GM10847 (cell line): ENCODE data around the gene PRRC2B.
A peak's percentile ranks its signal among the peaks of the same experiment; 100 is the strongest.

Experiments
- POLR2A ChIP-seq: IDR thresholded peaks from 2 replicates; pipeline ENCODE4 v1.6.1; 2011; ENCODE audit not compliant: insufficient read length; ENCODE audit errors: extremely low read depth

PRRC2B gene

GRCh38 chr9:131523451-131524435 is 129.9 kb downstream of the PRRC2B start:
- TF ChIP-seq POLR2A = no peak

GRCh38 chr9:131524665-131525315 is 130.9 kb downstream of the PRRC2B start:
- TF ChIP-seq POLR2A = no peak

GRCh38 chr9:131525643-131526565 is 132.0 kb downstream of the PRRC2B start:
- no peak for TF ChIP-seq POLR2A

DNA sequence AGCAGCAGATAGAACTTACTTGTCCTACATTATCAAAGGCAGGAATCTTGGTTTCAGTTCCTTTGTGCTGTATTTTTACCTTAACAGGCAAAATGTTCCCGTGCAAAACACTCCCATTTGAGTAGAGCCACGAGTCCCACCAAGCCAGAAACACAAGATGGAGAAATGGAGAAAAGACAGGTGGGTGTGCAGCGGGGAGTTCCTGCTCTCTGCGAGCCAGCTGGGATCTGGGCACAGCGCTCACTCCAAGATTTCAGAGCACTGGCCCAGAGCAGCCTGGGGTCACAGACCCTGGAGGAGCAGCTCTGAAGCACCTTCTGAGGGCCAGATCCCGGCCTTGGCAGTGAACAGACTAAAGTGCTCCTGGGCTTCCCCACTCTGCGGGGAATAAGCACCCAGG is 134.3 kb downstream of the PRRC2B start:
- TF ChIP-seq POLR2A = no peak

DNA sequence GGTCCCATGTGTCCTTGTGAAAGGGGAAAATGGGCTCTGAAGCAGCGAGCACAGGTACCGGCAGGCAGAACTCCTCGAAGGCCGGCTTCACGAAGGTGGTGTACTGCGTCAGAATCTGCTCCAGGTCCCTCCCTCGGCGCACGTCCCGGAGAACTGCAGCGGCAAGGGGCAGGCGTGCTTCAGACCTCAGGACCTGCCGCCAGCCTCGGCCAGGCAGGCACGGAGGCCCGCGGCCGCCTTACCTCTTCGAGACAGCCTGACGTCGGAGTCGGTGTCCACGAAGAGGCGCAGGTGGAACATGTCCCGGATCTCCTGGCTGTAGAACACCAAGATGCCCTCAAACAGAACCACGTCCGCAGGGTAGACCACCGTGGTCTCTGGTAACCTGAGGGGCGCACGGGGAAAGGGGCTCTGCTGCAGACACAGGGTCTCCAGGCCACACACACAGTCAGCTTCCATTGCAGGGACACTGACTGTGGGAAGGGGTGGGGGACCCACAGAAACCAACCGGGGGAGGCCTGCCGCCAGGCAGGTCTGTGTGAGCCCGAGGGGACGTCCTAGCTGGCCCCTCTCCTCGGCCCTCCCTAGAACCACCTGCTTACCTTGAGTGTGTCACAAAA is 135.1 kb downstream of the PRRC2B start:
- no peak for TF ChIP-seq POLR2A

DNA sequence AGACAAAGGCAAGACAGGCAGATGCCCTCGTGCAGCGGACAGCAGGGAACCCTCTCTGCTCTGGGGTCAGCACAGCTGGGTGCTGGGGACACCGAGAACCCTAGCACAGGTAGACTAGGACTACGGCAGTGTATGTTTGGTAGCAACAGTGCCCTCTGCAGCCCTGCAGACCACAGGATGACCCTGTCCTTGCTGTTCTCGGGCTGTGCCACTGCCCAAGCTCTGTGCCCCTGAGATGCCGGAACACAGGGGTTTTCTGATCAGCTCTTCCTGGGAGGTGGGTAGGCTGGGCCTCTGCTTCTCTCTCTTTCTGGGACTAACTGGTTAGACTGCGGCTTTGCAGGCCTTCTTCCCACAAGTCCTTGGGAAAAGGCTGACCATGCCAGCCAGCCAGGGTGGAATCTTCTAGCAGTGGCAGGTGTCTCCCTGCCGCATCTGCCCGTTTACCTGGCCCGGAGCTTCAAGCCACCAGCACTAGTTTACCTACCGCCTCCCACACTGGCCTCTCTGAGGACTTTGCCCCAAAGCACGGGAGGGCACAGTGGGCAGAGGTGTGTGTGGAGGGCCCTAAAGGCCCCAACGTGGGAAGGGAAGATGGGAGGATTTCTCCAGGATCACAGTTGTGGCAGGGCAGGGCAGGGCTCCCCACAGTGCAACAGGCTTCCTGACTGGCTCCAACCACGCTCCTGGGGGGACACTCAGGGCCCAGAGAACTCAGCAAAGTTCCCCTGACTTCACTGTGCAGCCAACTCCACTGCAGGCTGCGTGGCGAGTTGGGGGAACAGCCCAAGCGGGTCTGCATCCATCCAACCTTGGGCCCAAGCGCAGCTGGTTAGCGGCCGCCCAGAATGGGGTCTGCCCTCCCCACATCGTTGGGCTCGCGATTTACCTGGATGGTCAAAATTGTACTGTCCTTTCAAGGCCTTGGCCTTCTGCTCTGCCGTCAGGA is 136.0 kb downstream of the PRRC2B start:
- no peak for TF ChIP-seq POLR2A

DNA sequence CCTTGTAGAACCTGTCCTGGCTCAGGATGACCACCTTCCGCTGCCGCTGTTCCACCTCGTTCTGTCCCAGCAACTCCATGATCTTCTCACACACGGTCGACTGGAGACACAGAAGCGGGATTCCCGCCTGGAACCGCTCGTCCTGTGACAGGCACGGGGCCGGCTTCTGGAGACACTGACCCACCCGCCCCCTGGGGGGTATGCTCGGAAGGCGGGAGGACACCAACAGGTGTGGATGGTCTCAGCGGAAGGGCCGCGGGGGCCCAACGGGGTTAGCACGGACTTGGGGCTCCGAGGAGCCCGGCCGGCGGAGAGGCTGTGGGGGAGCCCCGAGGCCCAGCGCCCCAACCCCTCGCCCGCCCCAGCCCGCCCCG is 136.6 kb downstream of the PRRC2B start:
- no peak for TF ChIP-seq POLR2A

DNA sequence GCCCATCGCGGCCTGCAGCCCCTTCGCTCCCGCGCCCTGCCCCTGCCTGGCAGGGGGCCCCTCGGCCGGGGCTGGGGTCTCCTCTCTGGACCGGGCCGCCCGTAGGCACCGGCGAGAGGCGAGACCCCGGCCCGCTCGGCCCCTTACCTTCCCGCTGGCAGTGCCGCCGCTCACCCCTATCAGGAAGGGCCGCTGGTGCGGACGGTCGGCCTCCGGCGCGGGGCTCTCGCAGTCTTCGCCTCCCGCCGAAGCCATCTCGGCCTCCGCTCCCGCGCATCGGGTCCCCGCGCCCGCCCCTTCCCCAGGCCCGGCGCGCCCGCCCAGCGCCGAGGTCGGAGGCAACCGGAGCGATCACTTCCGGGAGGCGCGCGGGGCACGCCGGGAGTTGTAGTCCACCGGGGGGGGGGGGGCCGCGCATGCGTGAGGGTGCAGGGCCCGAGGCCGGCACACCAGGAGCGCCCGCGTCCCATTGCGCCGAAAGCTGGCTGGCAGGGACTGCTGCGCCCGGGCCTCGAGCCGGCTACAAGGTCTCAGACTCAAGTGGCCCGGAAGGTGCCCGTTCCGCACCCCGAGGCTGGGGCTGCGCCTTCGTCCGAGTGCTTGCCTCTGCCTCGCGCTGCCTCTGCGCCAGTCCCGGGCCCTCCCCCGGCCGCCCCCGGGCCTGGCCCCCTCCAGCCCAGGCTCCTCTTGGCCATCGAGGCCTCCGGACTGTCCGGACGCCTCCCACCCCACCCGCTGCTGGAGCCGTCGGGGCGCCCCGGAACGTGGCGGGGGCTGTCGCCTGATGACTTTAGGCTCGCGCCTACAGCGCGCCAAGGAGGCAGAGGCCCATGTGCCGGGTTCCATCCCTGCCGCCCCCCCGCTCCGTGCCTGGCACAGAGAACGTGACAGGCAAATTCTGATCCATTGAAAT is 137.3 kb downstream of the PRRC2B start, which contains the start of gene UCK1:
Gene UCK1 (minus strand): TSS at position 344 of the 913 bp plus-strand sequence. CDS start 89 bp downstream, at position 255.
- peak; percentile 47 for TF ChIP-seq POLR2A

DNA sequence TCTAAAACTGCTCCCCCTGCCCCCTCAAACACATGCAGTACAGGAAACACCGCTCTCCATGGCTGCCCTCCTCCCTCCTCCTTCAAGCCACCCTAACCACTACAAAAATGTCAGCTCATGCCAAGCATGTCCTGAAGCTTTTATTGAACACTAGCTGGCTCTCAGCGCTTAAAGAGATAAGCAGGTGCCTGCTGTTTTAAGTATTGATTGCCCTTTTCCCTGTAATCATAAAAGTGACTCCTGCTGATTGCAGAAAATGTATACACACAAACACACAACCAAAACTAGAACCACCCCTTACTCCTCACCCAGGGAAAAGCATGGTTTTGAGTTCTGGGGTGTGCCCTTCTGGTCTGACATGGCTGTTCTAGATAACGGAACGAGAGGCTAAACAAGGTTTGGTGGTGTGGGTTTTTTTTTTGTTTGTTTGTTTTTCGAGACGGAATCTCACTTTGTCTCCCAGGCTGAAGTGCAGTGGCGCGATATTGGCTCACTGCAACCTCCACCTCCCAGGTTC is 140.9 kb downstream of the PRRC2B start:
- no peak for TF ChIP-seq POLR2A

DNA sequence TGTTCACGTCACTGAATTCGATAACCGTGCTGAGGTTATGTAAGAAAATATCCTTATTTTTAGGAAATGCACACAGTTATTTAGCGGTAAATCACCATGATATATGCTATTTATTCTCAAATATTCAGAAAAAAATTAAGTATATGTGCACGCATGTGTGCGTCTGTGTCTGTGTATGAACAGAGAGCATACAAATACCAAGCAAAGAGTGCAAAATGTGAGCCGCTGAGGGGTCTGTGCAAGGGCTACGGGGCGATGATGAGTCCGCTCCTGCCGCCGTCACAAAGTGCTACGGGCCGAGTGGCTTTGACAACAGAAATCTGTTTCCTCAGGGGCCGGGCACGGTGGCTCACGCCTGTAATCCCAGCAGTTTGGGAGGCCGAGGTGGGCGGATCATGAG is 144.1 kb downstream of the PRRC2B start:
- no peak for TF ChIP-seq POLR2A

DNA sequence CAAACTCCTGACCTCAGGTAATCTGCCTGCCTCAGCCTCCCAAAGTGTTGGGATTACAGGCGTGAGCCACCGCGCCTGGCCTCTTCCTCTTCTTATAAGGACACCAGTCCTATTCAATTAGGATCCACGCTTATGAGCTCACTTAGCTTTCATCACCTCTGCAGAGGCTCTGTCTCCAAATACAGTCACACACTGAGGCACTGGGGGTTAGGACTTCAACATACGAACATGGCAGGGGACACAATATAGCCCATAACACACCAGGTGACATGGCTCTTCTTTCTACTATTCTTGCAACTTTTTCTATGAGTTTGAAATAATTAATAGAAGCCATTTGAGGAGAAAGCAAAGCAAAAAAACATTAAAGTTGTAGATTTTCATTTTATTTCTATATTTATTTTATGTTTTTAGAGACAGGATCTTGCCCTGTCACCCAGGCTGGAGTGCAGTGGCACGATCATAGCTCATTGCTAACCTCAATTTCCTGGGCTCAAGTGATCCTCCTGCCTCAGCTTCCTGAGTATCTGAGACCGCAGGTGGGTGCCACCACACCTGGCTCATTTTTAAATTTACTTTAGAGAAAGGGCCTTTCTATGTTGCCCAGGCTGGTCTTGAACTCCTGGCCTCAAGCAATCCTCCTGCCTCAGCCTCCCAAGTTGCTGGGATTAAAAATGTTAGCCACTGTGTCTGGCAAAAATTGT is 145.5 kb downstream of the PRRC2B start:
- no peak for TF ChIP-seq POLR2A

DNA sequence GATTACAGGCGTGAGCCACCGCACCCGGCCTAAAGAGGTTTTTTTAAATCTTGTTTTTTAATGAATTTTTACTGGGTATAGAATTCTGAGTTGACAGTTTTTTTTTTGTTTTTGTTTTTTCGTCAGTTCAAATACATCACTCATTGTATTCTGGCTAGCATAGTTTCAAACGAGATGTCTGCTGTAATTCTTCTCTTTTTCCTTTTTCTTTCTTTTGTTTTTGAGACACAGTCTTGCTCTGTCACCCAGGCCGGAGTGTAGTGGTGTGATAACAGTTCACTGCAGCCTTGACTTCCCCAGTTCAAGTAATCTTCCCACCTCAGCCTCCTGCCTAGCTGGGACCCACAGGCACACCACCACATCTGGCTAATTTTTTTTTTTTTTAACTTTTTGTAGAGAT is 149.3 kb downstream of the PRRC2B start:
- TF ChIP-seq POLR2A = no peak
